GM23338 (cell line): ENCODE measurements around the gene PIM1. TPM values are rescaled to one million over a fixed set of nuclear protein-coding genes. Genes with fewer than 3 reads are reported as not detected.

Experiments
- ATAC-seq: fragments of 200-7000 bp; cut with Tn5 transposase; 3 replicates; pipeline ENCODE4 v1.9.1; 2020
- DNase-seq: peaks from one replicate; pipeline ENCODE4 v3.0.0-alpha.2; 2015; ENCODE audit warnings: low spot score
- H2AFZ ChIP-seq: fragments of 200-600 bp; sonication (generic); 2 replicates; pipeline ENCODE4 v1.8.0; 2016; ENCODE audit warnings: antibody characterized with exemption, mild to moderate bottlenecking, moderate library complexity
- H3F3A ChIP-seq: fragments of 200-600 bp; sonication (generic); replicated peaks from 2 replicates; pipeline ENCODE4 v1.8.0; 2017; ENCODE audit warnings: antibody characterized with exemption, mixed run types, low read depth
- H3K27ac ChIP-seq: fragments of 200-600 bp; sonication (generic); 2 replicates; pipeline ENCODE4 v1.6.1; 2016; ENCODE audit warnings: low read depth
- H3K27me3 ChIP-seq: fragments of 200-600 bp; sonication (generic); 2 replicates; pipeline ENCODE4 v1.8.0; 2016; ENCODE audit warnings: mild to moderate bottlenecking, mixed run types, moderate library complexity; ENCODE audit not compliant: insufficient read depth
- H3K36me3 ChIP-seq: fragments of 200-600 bp; sonication (generic); 2 replicates; pipeline ENCODE4 v1.8.0; 2016; ENCODE audit warnings: mild to moderate bottlenecking; ENCODE audit not compliant: insufficient read depth
- H3K4me1 ChIP-seq: fragments of 200-600 bp; sonication (generic); 2 replicates; pipeline ENCODE4 v1.8.0; 2016; ENCODE audit warnings: mild to moderate bottlenecking, moderate library complexity; ENCODE audit not compliant: insufficient read depth
- H3K4me2 ChIP-seq: fragments of 200-600 bp; sonication (generic); 2 replicates; pipeline ENCODE4 v1.7.1; 2017; ENCODE audit warnings: mixed run types
- H3K4me3 ChIP-seq: fragments of 200-600 bp; sonication (generic); 2 replicates; pipeline ENCODE4 v1.6.1; 2016; ENCODE audit warnings: mixed run types
- H3K79me2 ChIP-seq: fragments of 200-600 bp; sonication (generic); replicated peaks from 2 replicates; pipeline ENCODE4 v1.8.0; 2017; ENCODE audit warnings: mild to moderate bottlenecking; ENCODE audit not compliant: insufficient read depth
- H3K9me2 ChIP-seq: fragments of 200-600 bp; sonication (generic); 2 replicates; pipeline ENCODE4 v1.8.0; 2017; ENCODE audit not compliant: insufficient read depth
- H4K20me1 ChIP-seq: fragments of 200-600 bp; sonication (generic); replicated peaks from 2 replicates; pipeline ENCODE4 v1.8.0; 2017; ENCODE audit warnings: mild to moderate bottlenecking; ENCODE audit not compliant: insufficient read depth
- H3K27ac Mint-ChIP-seq: 2 replicates; pipeline ENCODE4 v1.8.0; 2020; ENCODE audit warnings: inconsistent platforms, mild to moderate bottlenecking, moderate library complexity, mixed read lengths
- H3K27me3 Mint-ChIP-seq: 3 replicates; pipeline ENCODE4 v1.8.0; 2022; ENCODE audit warnings: low read depth, mild to moderate bottlenecking, moderate library complexity, mixed read lengths, inconsistent platforms; ENCODE audit not compliant: insufficient read depth, poor library complexity
- H3K36me3 Mint-ChIP-seq: 3 replicates; pipeline ENCODE4 v1.8.0; 2021; ENCODE audit warnings: low read depth, mild to moderate bottlenecking, inconsistent platforms, moderate library complexity, mixed read lengths
- H3K4me1 Mint-ChIP-seq: 3 replicates; pipeline ENCODE4 v1.8.0; 2020; ENCODE audit warnings: mild to moderate bottlenecking, inconsistent platforms, mixed read lengths
- H3K4me3 Mint-ChIP-seq: 3 replicates; pipeline ENCODE4 v1.8.0; 2021; ENCODE audit warnings: moderate library complexity, mild to moderate bottlenecking, inconsistent platforms, mixed read lengths
- H3K9me3 Mint-ChIP-seq: 3 replicates; pipeline ENCODE4 v1.8.0; 2020; ENCODE audit warnings: moderate library complexity, mild to moderate bottlenecking, inconsistent platforms, mixed read lengths
- CREB1 ChIP-seq: fragments of 250-450 bp; sonication (Bioruptor Pico); IDR thresholded peaks from 2 replicates; pipeline ENCODE4 v1.5.0; 2020; ENCODE audit warnings: low read depth, mild to moderate bottlenecking, moderate library complexity
- EZH2 ChIP-seq: fragments of 200-600 bp; sonication (generic); IDR thresholded peaks from one replicate; pipeline ENCODE4 v1.8.0; 2017; ENCODE audit warnings: antibody characterized with exemption, mild to moderate bottlenecking, low read depth; ENCODE audit not compliant: unreplicated experiment
- EZH2phosphoT487 ChIP-seq: fragments of 200-600 bp; sonication (generic); IDR thresholded peaks from one replicate; pipeline ENCODE4 v1.8.1; 2018; ENCODE audit warnings: antibody characterized with exemption; ENCODE audit not compliant: unreplicated experiment
- JUNB ChIP-seq: IDR thresholded peaks from one replicate; pipeline ENCODE4 v1.6.1; 2016; ENCODE audit warnings: antibody characterized with exemption; ENCODE audit not compliant: unreplicated experiment
- NANOG ChIP-seq: IDR thresholded peaks from 2 replicates; pipeline ENCODE4 v1.6.1; 2016; ENCODE audit warnings: antibody characterized with exemption, borderline replicate concordance
- POLR2AphosphoS5 ChIP-seq: IDR thresholded peaks from 2 replicates; pipeline ENCODE4 v1.6.1; 2016; ENCODE audit warnings: antibody characterized with exemption, low read depth
- REST ChIP-seq: IDR thresholded peaks from one replicate; pipeline ENCODE4 v1.6.1; 2018; ENCODE audit warnings: antibody characterized with exemption; ENCODE audit not compliant: unreplicated experiment
- ZNF114 ChIP-seq: fragments of 250-450 bp; sonication (Bioruptor Pico); IDR thresholded peaks from 2 replicates; pipeline ENCODE4 v1.5.0; 2020; ENCODE audit warnings: mild to moderate bottlenecking, moderate library complexity
- polyA plus RNA-seq: library from polyadenylated mRNA; unstranded; fragments of >200 nt; fragmentation: Nextera tagmentation; extraction: Ambion mirVana; gene quantifications from 2 replicates; pipeline ENCODE4 v1.2.1, GENCODE V29; 2016
- total RNA-seq: library from RNA; depleted of rRNA; stranded (reverse); fragments of >200 nt; shearing (Covaris generic); gene quantifications from 2 replicates; pipeline ENCODE4 v1.2.3, GENCODE V29; 2014
- TF ChIP-seq, protein P1 (sequence below): IDR thresholded peaks from 2 replicates; pipeline ENCODE4 v1.6.1; 2016; ENCODE audit warnings: antibody characterized with exemption
- TF ChIP-seq, protein P2 (sequence below), 2 experiments: fragments of 200-600 bp in 1 of 2; sonication (generic) in 1 of 2; conservative IDR thresholded peaks; 2 replicates each; pipeline versions ENCODE4 v1.5.1 to v1.6.1; 2016 to 2017; ENCODE audit warnings: antibody characterized with exemption in 2 of 2, low read depth in 2 of 2, mild to moderate bottlenecking in 2 of 2, moderate library complexity in 1 of 2

Gene PIM1
- total and polyA plus RNA-seq, 2 experiments from 2014 or later: 46.0 to 74.2 TPM

- ATAC-seq (no peak), DNase-seq (no peak)
- Histone ChIP-seq H3K4me2 (peak overlapping the region; percentile 86), H2AFZ (no peak overlapping the region), H3K36me3 (peaks cover 5% of the 10 kb centered on the region), H3K27me3 (no peaks in the 10 kb centered on the region), H3K4me3 (peak overlapping the region; percentile 70), H3K79me2 (peaks cover 64% of the 10 kb centered on the region), H3K9me2 (no peaks in the 10 kb centered on the region), H3K4me1 (peaks cover 48% of the 10 kb centered on the region), H3F3A (peaks cover 8% of the 10 kb centered on the region; the same call in 1 of the 2 replicates), H3K27ac (peak overlapping the region; percentile 100), H4K20me1 (peaks cover 3% of the 10 kb centered on the region; the same call in 1 of the 2 replicates)
- Mint-ChIP-seq H3K36me3 (peaks cover 50% of the 10 kb centered on the region), H3K9me3 (peaks cover 6% of the 10 kb centered on the region), H3K4me3 (peak overlapping the region; percentile 94), H3K27ac (peak overlapping the region; percentile 99), H3K27me3 (peaks cover 14% of the 10 kb centered on the region), H3K4me1 (peaks cover 63% of the 10 kb centered on the region)
- TF ChIP-seq CREB1 (CRISPR knock-in tag) (no peak), EZH2 (no peak), JUNB (no peak), ZNF114 (CRISPR knock-in tag) (no peak)
Observed at GRCh38 chr6:37136821-37137200, 33.1 kb upstream of the PIM1 start.

DNA sequence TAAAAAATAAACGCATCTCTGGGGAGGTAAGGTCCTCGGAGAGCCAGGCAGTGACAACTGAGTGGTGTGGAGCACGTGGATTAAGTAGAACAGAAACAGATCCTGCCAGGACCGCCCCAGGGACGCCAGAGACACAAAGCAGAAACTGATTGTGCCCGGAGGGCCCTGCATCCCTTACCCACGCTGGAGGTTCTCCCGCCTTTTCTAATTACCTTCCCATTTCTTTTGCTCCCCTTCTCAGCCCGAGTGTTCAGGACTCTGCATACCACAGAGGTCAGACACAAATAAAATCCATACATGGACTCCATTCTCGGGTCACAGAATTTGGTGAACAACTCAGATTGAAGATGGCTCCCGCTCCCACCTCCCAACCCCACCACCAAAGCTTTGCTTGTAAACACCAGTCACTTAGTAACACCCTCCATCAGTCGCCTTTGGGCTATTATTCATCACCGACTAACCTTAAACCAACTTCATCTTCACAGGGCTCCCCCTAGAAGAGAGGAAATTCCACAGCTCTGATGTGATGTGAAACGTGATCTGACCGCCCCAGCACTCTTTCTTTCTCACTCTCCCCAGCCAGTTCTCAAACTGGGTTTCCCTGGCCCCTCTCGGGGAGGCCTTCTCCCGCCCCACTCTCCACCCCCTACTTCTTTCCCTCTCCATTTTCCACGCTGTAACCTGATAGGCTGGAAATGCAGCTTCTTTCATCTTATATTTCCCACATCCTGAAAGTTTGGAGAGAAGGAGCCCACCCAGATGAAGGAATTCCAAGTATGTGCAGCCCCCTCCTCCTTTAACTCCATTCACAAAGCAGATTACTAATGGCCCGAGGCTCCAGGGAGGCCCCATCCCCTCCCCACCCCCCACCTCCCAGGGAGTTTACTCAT, 32.5 kb upstream of the PIM1 start:
- H3F3A ChIP-seq: peaks cover 5% of the 10 kb centered on the region; the same call in 1 of the 2 replicates
- H3K4me3 ChIP-seq: peak overlapping the region; percentile 70
- H3K4me2 ChIP-seq: peak overlapping the region; percentile 86
- Mint-ChIP-seq H3K27ac (peak overlapping the region; percentile 99), H3K36me3 (peaks cover 43% of the 10 kb centered on the region), H3K4me1 (peaks cover 64% of the 10 kb centered on the region), H3K9me3 (peaks cover 6% of the 10 kb centered on the region), H3K27me3 (peaks cover 14% of the 10 kb centered on the region), H3K4me3 (peak overlapping the region; percentile 94)
- H3K79me2 ChIP-seq: peaks cover 57% of the 10 kb centered on the region
- peaks cover 46% of the 10 kb centered on the region for H3K4me1 ChIP-seq
- peak overlapping the region; percentile 100 for H3K27ac ChIP-seq
- ATAC-seq (peak; percentile 62), DNase-seq (peak; percentile 98)
- H3K9me2 ChIP-seq: no peaks in the 10 kb centered on the region
- H3K36me3 ChIP-seq: no peaks in the 10 kb centered on the region; the same call in 1 of the 2 replicates
- no peak overlapping the region for H2AFZ ChIP-seq
- no peaks in the 10 kb centered on the region for H3K27me3 ChIP-seq
- H4K20me1 ChIP-seq: no peaks in the 10 kb centered on the region
- TF ChIP-seq CREB1 (CRISPR knock-in tag): peak; percentile 39; the same call in 1 of the 2 replicates
- TF ChIP-seq EZH2phosphoT487: no peak
- TF ChIP-seq NANOG: peak; percentile 85
- TF ChIP-seq, protein P1, sequence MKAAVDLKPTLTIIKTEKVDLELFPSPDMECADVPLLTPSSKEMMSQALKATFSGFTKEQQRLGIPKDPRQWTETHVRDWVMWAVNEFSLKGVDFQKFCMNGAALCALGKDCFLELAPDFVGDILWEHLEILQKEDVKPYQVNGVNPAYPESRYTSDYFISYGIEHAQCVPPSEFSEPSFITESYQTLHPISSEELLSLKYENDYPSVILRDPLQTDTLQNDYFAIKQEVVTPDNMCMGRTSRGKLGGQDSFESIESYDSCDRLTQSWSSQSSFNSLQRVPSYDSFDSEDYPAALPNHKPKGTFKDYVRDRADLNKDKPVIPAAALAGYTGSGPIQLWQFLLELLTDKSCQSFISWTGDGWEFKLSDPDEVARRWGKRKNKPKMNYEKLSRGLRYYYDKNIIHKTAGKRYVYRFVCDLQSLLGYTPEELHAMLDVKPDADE: peak; percentile 79
- peak; percentile 2 for TF ChIP-seq REST
- TF ChIP-seq, protein P2, sequence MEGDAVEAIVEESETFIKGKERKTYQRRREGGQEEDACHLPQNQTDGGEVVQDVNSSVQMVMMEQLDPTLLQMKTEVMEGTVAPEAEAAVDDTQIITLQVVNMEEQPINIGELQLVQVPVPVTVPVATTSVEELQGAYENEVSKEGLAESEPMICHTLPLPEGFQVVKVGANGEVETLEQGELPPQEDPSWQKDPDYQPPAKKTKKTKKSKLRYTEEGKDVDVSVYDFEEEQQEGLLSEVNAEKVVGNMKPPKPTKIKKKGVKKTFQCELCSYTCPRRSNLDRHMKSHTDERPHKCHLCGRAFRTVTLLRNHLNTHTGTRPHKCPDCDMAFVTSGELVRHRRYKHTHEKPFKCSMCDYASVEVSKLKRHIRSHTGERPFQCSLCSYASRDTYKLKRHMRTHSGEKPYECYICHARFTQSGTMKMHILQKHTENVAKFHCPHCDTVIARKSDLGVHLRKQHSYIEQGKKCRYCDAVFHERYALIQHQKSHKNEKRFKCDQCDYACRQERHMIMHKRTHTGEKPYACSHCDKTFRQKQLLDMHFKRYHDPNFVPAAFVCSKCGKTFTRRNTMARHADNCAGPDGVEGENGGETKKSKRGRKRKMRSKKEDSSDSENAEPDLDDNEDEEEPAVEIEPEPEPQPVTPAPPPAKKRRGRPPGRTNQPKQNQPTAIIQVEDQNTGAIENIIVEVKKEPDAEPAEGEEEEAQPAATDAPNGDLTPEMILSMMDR (conservative IDR thresholded peaks at IDR 0.05; ENCODE audit: low read depth in 2 of 2): no peak
- peak; percentile 79 for TF ChIP-seq POLR2AphosphoS5
